Measurements from ENCODE around the gene KCNQ1. TPM values are rescaled to one million over a fixed set of nuclear protein-coding genes. Genes with fewer than 3 reads are reported as not detected.

KCNQ1 gene
- total and polyA plus RNA-seq, 8 donors: 7.1 to 37.7 (median 9.9) TPM

- intact Hi-C loops (cut with DNase I): no loop called here
- Histone ChIP-seq H3K9me3 (no peaks in the 10 kb centered on the region), H3K27ac (no peak overlapping the region), H3K27me3 (no peaks in the 10 kb centered on the region), H3K36me3 (peaks cover 0 to 5% of the 10 kb centered on the region in 2 donors), H3K4me1 (peaks cover 0 to 14% of the 10 kb centered on the region in 2 donors), H3K4me3 (peak overlapping the region; percentile 40 to 54)
- peak in 1 of 4 donors; percentile 4 for DNase-seq
- no peak for ATAC-seq
- TF ChIP-seq CTCF (IDR thresholded peaks at IDR 0.05): no peak
Observed at GRCh38 chr11:2698386-2699184, 253.8 kb downstream of the KCNQ1 start.

GRCh38 chr11:2699185-2699530 lies 254.3 kb downstream of the KCNQ1 start:
- intact Hi-C loops (cut with DNase I): no loop called here
- no peaks in the 10 kb centered on the region for H3K9me3 ChIP-seq
- no peaks in the 10 kb centered on the region for H3K36me3 ChIP-seq
- H3K27ac ChIP-seq: peak overlapping the region in 1 of 2 donors; percentile 87
- H3K27me3 ChIP-seq: no peaks in the 10 kb centered on the region
- peaks cover 0 to 14% of the 10 kb centered on the region in 2 donors for H3K4me1 ChIP-seq
- H3K4me3 ChIP-seq: peak overlapping the region; percentile 40 to 54
- no peak for TF ChIP-seq CTCF (IDR thresholded peaks at IDR 0.05)
- ATAC-seq (peak; percentile 32), DNase-seq (peak in 2 of 4 donors; percentile 36 to 85)

GRCh38 chr11:2699531-2700414 lies 255.0 kb downstream of the KCNQ1 start, which contains the start of gene KCNQ1OT1:
KCNQ1OT1 (minus strand) TSS chr11:2699994.
- no peaks in the 10 kb centered on the region for H3K27me3 ChIP-seq
- ATAC-seq: peak; percentile 92

GRCh38 chr11:2700415-2701211 lies 255.8 kb downstream of the KCNQ1 start:
- Histone ChIP-seq H3K4me3 (peak overlapping the region; percentile 43 to 54), H3K4me1 (peaks cover 0 to 14% of the 10 kb centered on the region in 2 donors), H3K27ac (peak overlapping the region; percentile 87 to 89), H3K27me3 (no peaks in the 10 kb centered on the region), H3K9me3 (no peaks in the 10 kb centered on the region), H3K36me3 (no peaks in the 10 kb centered on the region)
- intact Hi-C loops (cut with DNase I): no loop called here
- ATAC-seq (peak; percentile 73), DNase-seq (peak in 3 of 4 donors; percentile 70 to 92 (median 76))
- TF ChIP-seq CTCF (IDR thresholded peaks at IDR 0.05): no peak

More at GRCh38 chr11:2699531-2700414, 255.0 kb downstream of the KCNQ1 start, which contains the start of gene KCNQ1OT1:
- Histone ChIP-seq H3K36me3 (no peaks in the 10 kb centered on the region), H3K4me1 (peaks cover 0 to 14% of the 10 kb centered on the region in 2 donors), H3K4me3 (peak within 1 kb of the TSS; percentile 43 to 54), H3K9me3 (no peaks in the 10 kb centered on the region), H3K27ac (peak within 1 kb of the TSS; percentile 87 to 89)
- peak; percentile 86 to 95 (median 92) for DNase-seq
- no peak for TF ChIP-seq CTCF (IDR thresholded peaks at IDR 0.05)
- intact Hi-C loops (cut with DNase I): no loop called here
